GM18861 (cell line): ENCODE measurements around the gene MRPL58.
"Not testable (repeated sequence)": the region's sequence is repeated elsewhere in the genome, so short reads cannot be mapped to it uniquely, and the experiment has no call there.

Experiments used
- ATAC-seq: cut with Tn5 transposase; IDR thresholded peaks from one replicate; pipeline ENCODE4 v1.9.1; 2021; ENCODE audit not compliant: unreplicated experiment

The MRPL58 gene

DNA sequence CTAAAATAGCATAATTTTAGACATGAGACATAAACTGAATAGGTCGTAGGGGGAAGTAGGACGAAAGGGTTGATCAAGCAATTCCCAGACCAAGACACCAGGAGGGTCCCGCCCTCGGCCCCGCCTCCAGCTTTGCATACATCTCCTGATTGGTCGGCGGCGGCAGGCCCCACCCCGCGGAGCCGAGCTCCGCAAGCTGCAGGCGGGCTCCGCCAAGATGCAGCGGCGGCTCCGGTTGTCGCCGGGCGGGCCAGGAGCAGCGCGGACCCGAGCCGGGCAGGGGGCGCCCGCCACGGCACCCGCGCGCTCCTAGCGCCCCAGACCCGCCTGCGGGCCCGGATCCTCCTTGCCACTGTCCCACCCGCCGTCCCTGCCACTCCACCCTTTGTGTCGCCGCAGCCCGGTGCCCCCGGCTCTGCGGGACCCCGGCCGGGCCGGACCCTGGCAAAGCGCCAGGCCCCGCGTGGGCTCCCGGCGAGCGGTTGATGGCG, 25.0 kb upstream of the MRPL58 start, which contains the start of gene CDR2L:
CDR2L (plus strand) TSS at position 215 of the 491 bp plus-strand sequence. CDS start 412 bp downstream, outside the sequence.
- ATAC-seq: peak; percentile 82

DNA sequence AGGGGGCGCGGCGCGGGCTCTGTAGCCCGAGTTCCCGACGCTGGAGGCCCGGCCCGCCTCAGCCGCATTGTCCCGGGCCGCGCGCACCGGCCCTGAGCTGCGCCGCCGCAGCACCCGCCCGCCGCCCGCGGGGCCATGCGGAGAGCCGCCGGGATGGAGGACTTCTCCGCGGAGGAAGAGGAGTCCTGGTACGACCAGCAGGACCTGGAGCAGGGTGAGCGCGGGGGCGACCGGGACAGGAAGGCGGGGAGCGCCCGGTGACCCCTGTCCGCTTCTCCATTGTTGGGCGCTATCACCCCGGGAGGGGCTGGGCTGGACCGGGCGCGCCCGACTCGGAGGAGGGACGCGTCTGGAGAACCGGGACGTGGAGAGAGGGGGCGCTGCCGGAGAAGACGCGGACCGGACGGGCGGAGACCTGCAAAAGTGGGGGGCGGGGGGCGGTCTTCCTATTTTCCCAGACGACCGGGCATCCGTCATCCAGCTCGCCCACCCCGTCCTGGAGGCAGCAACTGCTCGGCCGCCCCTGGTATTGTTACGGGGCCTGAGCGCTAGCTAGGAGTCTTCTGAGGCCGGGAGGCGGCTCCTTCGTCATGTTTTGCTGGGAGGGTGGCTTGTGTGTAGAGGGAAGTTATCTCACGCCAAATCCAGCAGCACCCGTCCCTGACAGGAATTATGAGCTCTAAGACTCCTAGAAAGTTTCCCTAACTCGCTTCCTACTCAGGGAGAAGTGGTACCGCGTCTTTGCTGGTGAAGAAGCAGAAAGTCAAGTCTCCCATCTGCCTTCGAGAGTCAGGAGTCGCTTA, 24.4 kb upstream of the MRPL58 start:
- ATAC-seq: no peak

DNA sequence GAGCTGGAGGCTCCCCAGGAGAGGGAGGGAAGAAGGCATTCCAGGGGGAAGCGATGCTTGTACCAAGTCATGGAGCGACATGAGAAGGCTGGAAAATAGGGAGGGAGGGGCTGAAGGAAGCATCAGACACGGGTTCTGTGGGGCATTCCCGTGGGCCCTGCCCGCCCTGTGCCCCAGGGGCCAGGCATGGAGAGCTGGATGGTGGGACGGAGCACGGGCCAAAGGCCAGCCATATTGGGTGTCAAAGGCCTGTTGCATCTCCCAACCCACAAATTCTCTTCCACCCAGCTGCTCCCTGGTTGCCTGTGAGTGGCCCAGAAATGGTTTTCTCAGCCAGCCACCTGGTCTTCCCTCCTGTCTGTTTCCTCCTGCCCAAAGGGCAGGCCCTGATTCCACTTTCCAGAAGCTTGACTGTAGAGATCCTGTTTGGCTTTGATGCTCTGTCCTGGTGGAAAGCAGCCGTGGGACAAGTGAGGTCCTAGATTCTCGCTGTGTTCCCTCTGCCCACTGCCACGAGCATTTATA, 21.8 kb upstream of the MRPL58 start:
- no peak for ATAC-seq

DNA sequence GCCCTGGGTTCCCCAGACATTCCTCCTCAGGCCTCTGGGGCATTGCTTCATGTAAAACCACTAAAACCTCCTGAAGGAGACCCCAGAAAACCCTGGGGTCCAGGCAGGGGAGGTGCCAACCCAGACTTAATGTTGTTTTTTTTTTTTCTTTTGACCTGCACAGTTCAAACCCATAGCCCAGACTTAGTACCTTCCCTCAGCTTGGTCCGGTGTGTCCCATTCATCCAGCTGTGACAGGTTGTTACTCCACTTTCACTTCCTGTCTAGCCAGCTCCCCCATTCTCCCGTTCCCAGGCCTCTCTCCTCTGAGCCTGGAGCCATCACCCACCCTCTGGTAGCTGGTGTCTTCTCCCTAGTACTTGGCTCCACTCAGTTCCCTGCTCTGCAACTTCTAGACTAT, 20.2 kb upstream of the MRPL58 start:
- ATAC-seq: no peak

DNA sequence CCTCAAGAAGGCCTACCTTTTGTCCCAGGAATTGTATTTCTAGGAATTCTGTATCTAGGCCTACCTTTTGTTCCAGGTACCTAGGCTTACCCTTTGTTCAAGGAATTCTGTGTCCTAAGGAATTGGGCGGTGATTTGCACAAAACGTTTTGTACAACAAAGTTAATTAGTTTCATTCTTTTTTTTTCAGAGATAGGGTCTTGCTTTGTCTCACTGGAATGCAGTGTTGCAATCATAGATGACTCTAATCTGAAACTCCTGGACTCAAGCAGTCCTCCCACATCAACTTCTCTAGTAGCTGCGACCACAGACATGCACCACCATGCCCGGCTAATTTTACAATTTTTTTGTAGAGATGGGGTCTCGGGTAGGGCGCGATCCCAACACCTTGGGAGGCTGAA, 18.0 kb upstream of the MRPL58 start:
- ATAC-seq: no peak

DNA sequence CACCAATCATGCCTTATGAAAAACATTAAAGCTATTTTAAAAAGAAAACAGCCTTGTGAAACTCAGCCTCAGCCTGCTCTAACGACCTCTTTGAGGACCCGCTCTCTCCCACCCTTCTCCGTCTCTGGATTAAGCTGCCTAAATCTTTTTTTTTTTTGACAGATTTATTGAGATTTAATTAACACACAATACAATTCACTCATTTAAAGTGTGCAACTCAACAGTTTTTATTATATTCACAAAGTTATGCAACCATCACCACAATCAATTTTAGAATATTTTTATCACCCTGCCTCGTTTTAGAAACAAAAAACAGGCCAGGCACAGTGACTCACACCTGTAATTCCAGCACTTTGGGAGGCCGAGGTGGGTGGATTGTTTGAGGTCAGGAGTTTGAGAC, 16.6 kb upstream of the MRPL58 start:
- no peak for ATAC-seq

DNA sequence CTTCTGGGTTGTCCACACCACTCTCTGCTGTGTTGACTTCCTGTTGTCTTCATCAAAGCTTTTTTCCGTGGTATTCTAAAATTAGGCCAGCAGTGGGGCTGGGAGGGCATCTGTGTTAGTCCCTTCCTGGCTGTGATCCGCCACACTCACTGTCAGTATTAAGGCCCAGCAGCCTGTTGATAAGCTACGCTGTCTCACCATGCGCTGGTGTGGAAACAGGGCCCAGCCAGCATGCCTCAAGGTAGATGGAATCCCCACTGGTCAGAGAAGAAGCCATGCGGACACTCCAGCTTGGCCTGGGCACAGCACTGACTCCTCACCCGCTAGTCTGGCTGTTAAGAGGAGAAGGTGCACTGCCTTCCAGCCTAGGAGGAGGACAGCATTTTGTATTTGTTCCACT, 13.7 kb upstream of the MRPL58 start:
- ATAC-seq: no peak

DNA sequence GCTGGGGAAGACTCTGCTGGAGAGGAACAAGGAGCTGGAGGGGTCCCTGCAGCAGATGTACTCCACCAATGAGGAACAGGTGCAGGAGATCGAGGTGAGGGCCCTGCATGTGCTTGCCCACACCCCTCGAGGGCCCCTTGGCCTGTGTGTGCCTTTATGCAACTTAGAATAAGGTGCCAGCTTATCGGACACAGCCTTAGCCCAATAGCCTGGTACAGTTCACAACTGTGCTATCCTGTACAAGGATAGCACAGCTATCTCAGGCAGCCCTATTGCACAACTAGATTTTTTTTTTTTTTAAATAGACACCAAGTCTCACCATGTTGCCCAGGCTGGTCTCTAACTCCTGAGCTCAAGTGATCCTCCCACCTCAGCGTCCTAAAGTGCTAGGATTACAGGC, 12.9 kb upstream of the MRPL58 start:
- no peak for ATAC-seq

DNA sequence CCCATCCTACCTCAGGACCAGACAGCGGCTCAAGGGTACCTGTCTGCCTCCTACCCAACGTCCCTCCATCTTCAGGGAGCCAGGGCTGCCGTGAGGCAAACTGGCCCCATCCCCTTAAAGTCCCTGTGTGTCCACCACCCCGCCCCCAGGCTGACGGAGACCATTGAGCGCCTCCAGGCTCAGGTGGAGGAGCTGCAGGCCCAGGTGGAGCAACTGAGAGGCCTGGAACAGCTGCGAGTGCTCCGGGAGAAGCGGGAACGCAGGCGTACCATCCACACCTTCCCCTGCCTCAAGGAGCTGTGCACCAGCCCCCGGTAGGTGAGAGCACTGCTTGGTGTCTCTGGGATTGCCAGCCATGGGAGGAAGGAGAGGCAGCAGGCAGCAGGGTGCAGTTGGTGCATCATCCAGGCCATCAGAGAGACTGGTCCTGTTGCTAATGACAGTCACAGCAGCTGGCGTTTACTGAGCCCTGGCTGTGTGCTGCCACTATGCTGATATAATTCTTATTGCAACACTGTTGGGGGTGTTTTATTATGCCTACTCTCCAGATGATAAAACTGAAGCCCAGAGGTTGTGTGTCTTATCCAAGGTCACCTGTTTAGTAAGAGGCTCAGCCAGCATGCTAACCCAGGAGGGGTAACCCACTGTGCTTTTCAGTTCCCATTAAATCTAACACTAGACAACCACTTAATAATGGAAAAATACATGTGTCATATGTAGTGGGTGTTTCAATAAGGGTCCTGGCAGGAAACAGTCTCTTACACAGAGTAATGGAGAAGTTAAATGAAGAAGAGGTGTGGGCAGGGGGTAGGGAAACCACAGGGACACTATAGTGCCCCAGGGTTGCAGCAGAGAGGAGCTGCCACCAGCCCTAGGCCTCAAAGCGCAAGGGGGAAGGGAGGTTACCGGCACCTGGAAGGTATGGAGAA, 10.3 kb upstream of the MRPL58 start:
- ATAC-seq: no peak

DNA sequence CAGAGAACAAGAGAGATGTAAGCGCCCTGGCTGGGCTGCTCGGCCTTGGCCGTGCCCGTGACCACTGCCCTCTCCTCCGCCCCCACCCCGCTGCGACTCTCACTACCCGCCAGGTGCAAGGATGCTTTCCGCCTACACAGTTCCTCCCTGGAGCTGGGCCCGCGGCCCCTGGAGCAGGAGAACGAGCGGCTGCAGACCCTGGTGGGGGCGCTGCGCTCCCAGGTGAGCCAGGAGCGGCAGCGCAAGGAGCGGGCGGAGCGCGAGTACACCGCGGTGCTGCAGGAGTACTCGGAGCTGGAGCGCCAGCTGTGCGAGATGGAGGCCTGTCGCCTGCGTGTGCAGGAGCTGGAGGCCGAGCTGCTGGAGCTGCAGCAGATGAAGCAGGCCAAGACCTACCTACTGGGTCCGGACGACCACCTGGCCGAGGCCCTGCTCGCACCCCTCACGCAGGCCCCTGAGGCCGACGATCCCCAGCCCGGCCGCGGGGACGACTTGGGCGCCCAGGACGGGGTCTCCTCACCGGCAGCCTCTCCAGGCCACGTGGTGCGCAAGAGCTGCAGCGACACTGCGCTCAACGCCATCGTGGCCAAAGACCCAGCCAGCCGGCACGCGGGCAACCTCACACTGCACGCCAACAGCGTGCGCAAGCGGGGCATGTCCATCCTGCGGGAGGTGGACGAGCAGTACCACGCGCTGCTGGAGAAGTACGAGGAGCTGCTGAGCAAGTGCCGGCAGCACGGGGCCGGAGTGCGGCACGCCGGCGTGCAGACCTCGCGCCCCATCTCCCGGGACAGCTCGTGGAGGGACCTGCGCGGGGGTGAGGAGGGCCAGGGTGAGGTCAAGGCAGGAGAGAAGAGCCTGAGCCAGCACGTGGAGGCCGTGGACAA, 9.2 kb upstream of the MRPL58 start:
- ATAC-seq: no peak

DNA sequence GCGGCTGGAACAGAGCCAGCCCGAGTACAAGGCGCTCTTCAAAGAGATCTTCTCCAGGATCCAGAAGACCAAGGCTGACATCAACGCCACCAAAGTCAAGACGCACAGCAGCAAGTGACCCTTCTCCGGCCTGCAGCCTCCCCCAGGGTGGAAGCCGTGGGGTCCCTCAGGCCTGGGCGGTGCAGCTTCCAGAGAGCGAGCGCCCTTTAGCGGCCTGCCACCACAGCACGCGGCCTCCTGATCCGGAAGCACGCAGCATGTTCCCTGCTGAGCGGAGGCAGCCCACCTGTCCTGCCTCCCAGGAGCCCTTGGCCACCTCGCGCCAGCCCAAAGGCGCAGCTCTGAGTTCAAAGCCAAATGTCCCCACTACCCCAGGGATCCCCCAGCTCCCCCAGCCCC, 8.5 kb upstream of the MRPL58 start:
- ATAC-seq: no peak

DNA sequence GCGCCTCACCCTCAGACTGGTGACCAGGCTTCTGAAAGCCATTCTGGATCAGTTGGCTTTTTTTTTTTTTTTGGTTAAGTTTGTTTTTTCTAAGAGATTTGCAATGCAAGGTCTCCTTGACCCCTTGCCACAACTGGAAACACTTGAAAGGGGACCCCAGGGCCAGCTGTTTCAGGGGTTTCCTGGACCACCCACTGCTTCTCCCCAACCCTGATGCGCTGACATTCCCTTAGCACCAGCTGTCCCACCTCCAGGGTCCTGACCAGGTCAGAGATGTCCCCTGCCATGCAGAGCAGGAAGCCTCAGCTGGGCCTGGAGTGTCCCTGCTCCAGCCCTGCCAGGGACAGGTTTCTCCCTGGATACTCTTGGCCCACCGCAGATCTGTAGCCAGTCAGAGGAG, 8.1 kb upstream of the MRPL58 start:
- ATAC-seq: no peak

DNA sequence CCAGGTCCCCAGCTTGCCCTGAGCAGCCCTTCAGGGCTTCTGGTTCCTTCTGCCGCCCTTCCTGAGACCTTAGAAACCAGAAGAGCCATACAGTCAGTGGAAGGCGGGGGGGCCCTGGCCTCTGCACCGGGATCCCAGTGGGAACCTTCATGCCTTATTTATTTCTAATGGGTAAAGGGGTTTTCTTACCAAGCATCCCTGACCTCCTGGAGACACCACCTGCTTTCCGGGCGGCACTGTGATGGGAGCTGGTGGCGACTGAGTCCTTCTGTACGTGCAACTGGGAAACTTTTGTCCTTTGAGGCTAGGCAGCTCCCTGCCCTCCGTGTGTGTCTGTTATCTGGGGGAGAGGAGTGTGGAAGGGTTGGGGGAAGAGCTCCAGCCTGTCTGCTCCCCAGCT, 7.2 kb upstream of the MRPL58 start:
- no peak for ATAC-seq

DNA sequence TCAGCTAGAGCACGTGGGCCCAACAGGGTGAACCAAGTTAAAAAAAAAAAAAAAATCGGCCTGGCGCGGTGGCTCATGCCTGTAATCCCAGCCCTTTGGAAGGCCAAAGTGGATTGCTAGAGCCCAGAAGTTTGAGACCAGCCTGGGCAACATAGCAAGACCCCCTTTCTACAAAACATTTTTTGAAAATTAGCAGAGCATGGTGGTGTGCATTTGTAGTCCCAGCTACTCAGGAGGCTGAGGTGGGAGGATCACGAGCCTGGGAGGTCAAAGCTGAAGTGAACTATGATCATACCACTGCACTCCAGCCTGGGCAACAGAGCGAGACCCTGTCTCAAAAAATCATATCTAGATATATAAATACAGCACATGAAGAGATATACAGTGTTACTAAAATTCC, 6.4 kb upstream of the MRPL58 start:
- not testable (repeated sequence) for ATAC-seq

DNA sequence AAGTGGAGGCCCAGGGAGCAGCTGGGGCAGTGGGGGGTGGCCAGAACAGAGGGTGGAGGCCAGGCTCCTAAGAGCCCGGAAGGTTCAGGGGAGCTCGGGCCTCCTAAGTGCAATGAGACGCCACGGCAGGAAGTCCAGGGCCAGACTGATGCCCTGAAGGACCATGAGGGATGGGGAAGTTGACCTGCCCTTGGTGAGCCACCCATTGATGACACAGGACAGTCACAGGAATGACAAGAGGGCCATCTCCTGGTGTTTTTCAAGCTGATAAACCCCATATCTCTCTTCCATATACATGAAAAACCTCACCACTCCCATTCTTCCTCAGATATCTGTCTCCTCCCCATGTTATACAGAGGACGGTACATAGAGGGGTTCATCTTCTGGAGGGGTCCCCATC, 5.8 kb upstream of the MRPL58 start:
- ATAC-seq: no peak

DNA sequence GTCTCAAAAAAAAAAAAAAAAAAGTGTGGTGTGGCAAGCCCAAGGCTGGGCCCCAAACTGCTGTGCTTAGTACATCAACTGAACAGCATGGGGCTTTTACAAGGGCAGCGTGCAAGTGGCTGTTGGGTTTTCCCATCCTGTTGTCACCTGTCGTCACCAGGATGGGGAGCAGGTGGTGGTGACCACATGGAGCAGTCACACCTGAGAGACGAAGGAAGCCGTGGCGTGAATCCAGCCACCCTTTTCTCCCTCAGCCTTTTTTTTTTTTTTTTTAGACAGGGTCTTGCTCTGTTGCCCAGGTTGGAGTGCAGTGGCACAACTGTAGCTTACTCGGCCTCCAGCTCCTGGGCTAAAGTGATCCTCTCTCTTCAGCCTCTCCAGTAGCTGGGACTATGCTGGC, 4.1 kb upstream of the MRPL58 start:
- no peak for ATAC-seq

DNA sequence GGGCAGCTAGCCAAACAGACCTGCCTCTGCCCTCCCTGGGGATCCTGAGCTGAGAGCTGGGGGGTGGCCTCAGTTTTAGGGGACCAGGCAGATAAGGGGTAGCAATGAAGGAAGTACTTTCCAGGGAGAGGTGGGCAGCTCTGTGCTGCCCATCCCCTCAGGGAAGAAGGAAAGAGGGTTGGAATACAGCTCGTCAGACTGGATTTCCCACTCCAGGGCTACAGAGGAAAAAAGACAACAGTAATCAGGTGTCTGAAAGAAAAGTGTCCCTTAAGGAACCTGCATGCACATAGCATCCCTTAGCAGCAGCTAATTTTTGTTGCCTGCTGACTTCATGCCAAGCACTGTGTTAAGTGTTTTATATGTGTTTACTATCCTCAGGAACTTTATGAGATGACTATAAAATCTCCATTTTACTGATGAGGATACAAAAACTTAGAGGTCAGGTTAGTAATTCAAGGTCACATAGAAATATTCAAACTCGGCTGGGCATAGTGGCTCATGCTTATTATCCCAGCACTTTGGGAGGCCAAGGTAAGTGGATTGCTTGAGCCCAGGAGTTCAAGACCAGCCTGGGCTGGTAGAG, 3.2 kb upstream of the MRPL58 start:
- no peak for ATAC-seq

DNA sequence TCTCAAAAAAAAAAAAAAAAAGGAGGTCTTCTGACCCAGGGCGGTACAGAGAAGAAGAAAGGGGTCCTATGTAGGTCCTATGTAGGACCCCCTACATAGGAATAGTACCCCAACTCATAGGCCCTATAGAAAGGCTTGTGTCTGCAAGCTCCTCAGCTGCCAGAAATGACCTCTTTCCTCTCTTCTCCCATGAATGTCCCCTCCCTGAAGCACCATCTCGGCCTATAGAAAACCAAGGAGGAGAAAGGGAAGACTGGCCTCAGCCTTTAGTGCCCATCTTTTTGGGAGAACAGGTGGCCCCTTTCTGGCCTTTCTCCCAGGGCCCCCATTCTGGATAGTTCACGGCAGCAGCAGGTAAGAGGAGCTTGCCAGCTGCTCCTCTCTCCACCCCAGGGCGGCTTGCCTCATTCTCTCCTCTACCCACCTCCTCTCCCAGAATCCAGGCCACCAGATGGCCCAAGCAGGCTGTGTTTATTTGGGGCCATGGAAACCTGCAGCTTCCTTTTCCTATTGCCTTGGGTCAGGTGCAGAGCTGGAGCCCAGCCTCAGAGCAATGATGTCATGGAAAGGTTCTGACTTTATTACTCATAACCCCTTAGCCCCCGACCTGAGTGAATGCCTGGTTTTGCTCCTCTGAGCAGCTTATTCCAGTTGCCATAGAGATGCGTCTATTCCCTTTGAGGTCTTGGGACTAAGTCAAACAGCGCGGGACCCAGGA, 1.6 kb upstream of the MRPL58 start:
- no peak for ATAC-seq

DNA sequence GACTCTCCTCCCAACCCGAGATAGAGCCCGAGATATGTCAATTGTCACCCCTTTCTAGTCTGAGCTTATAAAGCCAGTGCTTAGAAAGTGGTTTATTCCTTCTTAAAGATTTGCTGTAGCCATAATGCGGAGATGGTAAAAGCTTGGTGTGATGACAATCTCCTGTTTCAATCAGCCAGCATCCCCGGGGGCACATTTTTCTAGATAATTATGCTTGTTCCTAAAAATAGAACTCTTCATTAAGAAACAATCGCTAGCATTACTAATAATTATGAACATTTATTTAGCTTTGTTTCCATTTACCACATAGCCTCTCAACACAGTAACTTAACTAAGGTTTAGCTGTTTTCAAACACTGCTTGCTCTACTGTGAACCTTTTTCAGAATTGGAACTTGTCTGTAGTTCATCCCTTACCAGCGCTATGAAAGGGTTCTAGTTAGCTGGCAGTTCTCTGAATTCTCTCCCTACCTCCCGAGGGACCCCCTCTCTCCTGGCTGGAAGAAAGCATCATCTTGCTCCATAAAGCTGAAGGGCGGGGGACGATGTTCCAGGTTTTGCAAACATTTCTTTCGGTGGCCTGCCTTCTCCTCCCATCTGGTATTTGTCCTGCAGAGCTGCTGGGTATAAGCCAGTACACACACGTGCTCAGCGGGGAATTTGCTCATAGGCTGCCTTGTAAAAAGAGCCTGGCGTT, 922 bp upstream of the MRPL58 start:
- no peak for ATAC-seq
